ENCODE results near the gene TALDO1.

Gene TALDO1

GRCh38 chr11:802693-803466, 55.6 kb downstream of the TALDO1 start:
- intact Hi-C loops (cut with DNase I; ENCODE audit: low total_unique reads), result loop anchor here (10.0 kb wide), 1 partner anchor 228 kb away; the partner anchor contains the start of gene PHRF1
- no peak for TF ChIP-seq CTCF (IDR thresholded peaks at IDR 0.05)
- peaks cover 0 to 42% (median 8%) of the 10 kb centered on the region in 3 donors for H3K36me3 ChIP-seq
- no peak overlapping the region for H3K4me3 ChIP-seq
- H3K9me3 ChIP-seq, result no peaks in the 10 kb centered on the region
- H3K4me1 ChIP-seq, result peaks cover 0 to 25% (median 19%) of the 10 kb centered on the region in 4 donors
- no peak for DNase-seq
- H3K27ac ChIP-seq, result no peak overlapping the region
- no peaks in the 10 kb centered on the region for H3K27me3 ChIP-seq

GRCh38 chr11:803467-803742, 56.1 kb downstream of the TALDO1 start:
- Histone ChIP-seq H3K36me3 (peaks cover 0 to 42% (median 8%) of the 10 kb centered on the region in 3 donors), H3K4me3 (no peak overlapping the region), H3K4me1 (peaks cover 0 to 28% (median 20%) of the 10 kb centered on the region in 4 donors), H3K27ac (no peak overlapping the region), H3K27me3 (no peaks in the 10 kb centered on the region), H3K9me3 (no peaks in the 10 kb centered on the region)
- DNase-seq, result no peak
- no peak for TF ChIP-seq CTCF (IDR thresholded peaks at IDR 0.05)
- intact Hi-C loops (cut with DNase I; ENCODE audit: low total_unique reads), result loop anchor here (10.0 kb wide), 1 partner anchor 229 kb away; the partner anchor contains the start of gene PHRF1

GRCh38 chr11:803770-804598, 56.7 kb downstream of the TALDO1 start:
- intact Hi-C loops (cut with DNase I; ENCODE audit: low total_unique reads), result loop anchor here (10.0 kb wide), 1 partner anchor 229 kb away; the partner anchor contains the start of gene PHRF1
- H3K27me3 ChIP-seq, result no peaks in the 10 kb centered on the region
- H3K36me3 ChIP-seq, result peaks cover 0 to 42% (median 8%) of the 10 kb centered on the region in 3 donors
- peaks cover 0 to 31% (median 24%) of the 10 kb centered on the region in 4 donors for H3K4me1 ChIP-seq
- H3K4me3 ChIP-seq, result peak overlapping the region; percentile 59 to 66
- H3K9me3 ChIP-seq, result no peaks in the 10 kb centered on the region
- H3K27ac ChIP-seq, result peak overlapping the region; percentile 83 to 93
- DNase-seq, result no peak
- TF ChIP-seq CTCF (IDR thresholded peaks at IDR 0.05), result no peak

- H3K4me1 ChIP-seq, result peaks cover 0 to 31% (median 24%) of the 10 kb centered on the region in 4 donors
- H3K9me3 ChIP-seq, result no peaks in the 10 kb centered on the region
- no peak for TF ChIP-seq CTCF (IDR thresholded peaks at IDR 0.05)
- peaks cover 0 to 36% (median 8%) of the 10 kb centered on the region in 3 donors for H3K36me3 ChIP-seq
- no peak for DNase-seq
- H3K27ac ChIP-seq, result peak overlapping the region; percentile 83 to 93
- H3K4me3 ChIP-seq, result peak overlapping the region; percentile 59 to 66
- H3K27me3 ChIP-seq, result no peaks in the 10 kb centered on the region
- intact Hi-C loops (cut with DNase I; ENCODE audit: low total_unique reads), result loop anchor here (10.0 kb wide), 1 partner anchor 230 kb away; the partner anchor contains the start of gene PHRF1
These were observed 57.3 kb downstream of the TALDO1 start for GRCh38 chr11:804599-804964.

GRCh38 chr11:808427-809286, 61.4 kb downstream of the TALDO1 start:
- DNase-seq, result no peak
- peaks cover 24 to 25% (median 25%) of the 10 kb centered on the region in 3 donors for H3K36me3 ChIP-seq
- no peak for TF ChIP-seq CTCF (IDR thresholded peaks at IDR 0.05)
- H3K4me3 ChIP-seq, result peak overlapping the region; percentile 86 to 90
- intact Hi-C loops (cut with DNase I; ENCODE audit: low total_unique reads), result loop anchor here (5.0 to 10.0 kb wide), 2 partner anchors 34 to 234 kb away; partner anchors contain the start of genes PHRF1, POLR2L and TSPAN4
- H3K4me1 ChIP-seq, result peaks cover 0 to 51% (median 42%) of the 10 kb centered on the region in 4 donors
- no peaks in the 10 kb centered on the region for H3K9me3 ChIP-seq
- H3K27me3 ChIP-seq, result no peaks in the 10 kb centered on the region
- peak overlapping the region; percentile 94 to 98 for H3K27ac ChIP-seq
